DND-41 (cell line): Measurements from ENCODE around the gene TFIP11.

Source experiments
- ATAC-seq: fragments of 200-7000 bp; cut with Tn5 transposase; 3 replicates; pipeline ENCODE4 v1.9.1; 2021; ENCODE audit warnings: low read depth; ENCODE audit not compliant: insufficient read depth
- DNase-seq: peaks from one replicate; pipeline ENCODE4 v3.0.0-alpha.2; 2020
- H2AFZ ChIP-seq: 2 replicates; pipeline ENCODE4 v1.6.0; 2012; ENCODE audit warnings: low read depth, low read length
- H3K27ac ChIP-seq: 2 replicates; pipeline ENCODE4 v1.5.1; 2012; ENCODE audit warnings: low read length, inconsistent platforms
- H3K27me3 ChIP-seq: fragments of 200-600 bp; sonication (generic); 2 replicates; pipeline ENCODE4 v1.6.0; 2012; ENCODE audit warnings: low read length, mild to moderate bottlenecking, inconsistent platforms; ENCODE audit not compliant: insufficient read depth, poor library complexity
- H3K36me3 ChIP-seq: 2 replicates; pipeline ENCODE4 v1.5.1; 2012; ENCODE audit warnings: low read length, inconsistent platforms; ENCODE audit not compliant: insufficient read depth
- H3K4me1 ChIP-seq: 2 replicates; pipeline ENCODE4 v1.5.1; 2012; ENCODE audit warnings: mild to moderate bottlenecking, low read length; ENCODE audit not compliant: insufficient read depth
- H3K4me2 ChIP-seq: 2 replicates; pipeline ENCODE4 v1.6.0; 2012; ENCODE audit warnings: mild to moderate bottlenecking, moderate library complexity, low read length, inconsistent platforms; ENCODE audit not compliant: insufficient read depth
- H3K4me3 ChIP-seq, 2 experiments: fragments of 200-600 bp in 1 of 2; shearing (Covaris generic) in 1 of 2; 2 replicates each; pipeline ENCODE4 v1.5.1; 2012 to 2016; ENCODE audit warnings: inconsistent platforms in 2 of 2, low read length in 2 of 2, mild to moderate bottlenecking in 2 of 2, low read depth in 1 of 2, moderate library complexity in 1 of 2
- H3K79me2 ChIP-seq: 2 replicates; pipeline ENCODE4 v1.6.0; 2012; ENCODE audit warnings: low read length, inconsistent platforms; ENCODE audit not compliant: insufficient read depth
- H3K9ac ChIP-seq: 2 replicates; pipeline ENCODE4 v1.6.0; 2012; ENCODE audit warnings: low read depth, mild to moderate bottlenecking, inconsistent platforms, low read length, moderate library complexity
- H3K9me3 ChIP-seq: 2 replicates; pipeline ENCODE4 v1.5.1; 2012; ENCODE audit warnings: low read length, moderate library complexity, mild to moderate bottlenecking, inconsistent platforms; ENCODE audit not compliant: insufficient read depth, severe bottlenecking
- H4K20me1 ChIP-seq: 2 replicates; pipeline ENCODE4 v1.6.0; 2012; ENCODE audit warnings: low read length; ENCODE audit not compliant: insufficient read depth
- EZH2 ChIP-seq: IDR thresholded peaks from 3 replicates; pipeline ENCODE4 v1.6.1; 2012; ENCODE audit warnings: borderline replicate concordance, low read depth, mild to moderate bottlenecking, moderate library complexity, low read length, inconsistent platforms; ENCODE audit not compliant: severe bottlenecking
- TF ChIP-seq, protein P1 (sequence below): IDR thresholded peaks from 2 replicates; pipeline ENCODE4 v1.5.1; 2012; ENCODE audit warnings: borderline replicate concordance, low read length, moderate library complexity, mild to moderate bottlenecking; ENCODE audit not compliant: poor library complexity, severe bottlenecking; ENCODE audit errors: extremely low read depth

Gene TFIP11

DNA sequence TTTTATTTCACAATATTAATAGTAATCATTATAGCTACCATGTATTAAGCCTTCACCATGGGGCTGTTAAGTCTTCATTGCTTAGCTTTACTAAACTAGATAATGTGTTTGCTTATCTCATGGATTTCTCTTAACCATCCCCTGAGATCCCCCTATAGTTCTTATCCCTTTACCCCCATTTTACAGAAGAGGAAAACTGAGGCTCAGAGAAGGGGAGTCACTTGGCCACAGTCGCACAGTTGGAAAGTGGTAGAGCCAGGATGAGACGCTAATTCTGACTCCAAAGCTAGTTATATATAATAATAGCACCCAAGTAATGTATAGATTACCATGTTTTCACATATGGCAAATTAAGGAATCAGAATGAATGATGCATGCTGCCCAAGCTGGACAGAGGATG is 9.7 kb upstream of the TFIP11 start:
- Histone ChIP-seq H3K4me1 (peaks cover 6% of the 10 kb centered on the region; the same call in 1 of the 2 replicates), H3K27ac (no peak overlapping the region), H3K9me3 (no peaks in the 10 kb centered on the region), H3K9ac (no peak overlapping the region), H2AFZ (no peak overlapping the region), H4K20me1 (no peaks in the 10 kb centered on the region), H3K4me2 (no peak overlapping the region), H3K27me3 (no peaks in the 10 kb centered on the region), H3K36me3 (no peaks in the 10 kb centered on the region; the same call in 1 of the 2 replicates), H3K4me3 (no peak overlapping the region), H3K79me2 (no peaks in the 10 kb centered on the region)
- DNase-seq (no peak), ATAC-seq (no peak)
- TF ChIP-seq EZH2, result no peak
- TF ChIP-seq, protein P1, sequence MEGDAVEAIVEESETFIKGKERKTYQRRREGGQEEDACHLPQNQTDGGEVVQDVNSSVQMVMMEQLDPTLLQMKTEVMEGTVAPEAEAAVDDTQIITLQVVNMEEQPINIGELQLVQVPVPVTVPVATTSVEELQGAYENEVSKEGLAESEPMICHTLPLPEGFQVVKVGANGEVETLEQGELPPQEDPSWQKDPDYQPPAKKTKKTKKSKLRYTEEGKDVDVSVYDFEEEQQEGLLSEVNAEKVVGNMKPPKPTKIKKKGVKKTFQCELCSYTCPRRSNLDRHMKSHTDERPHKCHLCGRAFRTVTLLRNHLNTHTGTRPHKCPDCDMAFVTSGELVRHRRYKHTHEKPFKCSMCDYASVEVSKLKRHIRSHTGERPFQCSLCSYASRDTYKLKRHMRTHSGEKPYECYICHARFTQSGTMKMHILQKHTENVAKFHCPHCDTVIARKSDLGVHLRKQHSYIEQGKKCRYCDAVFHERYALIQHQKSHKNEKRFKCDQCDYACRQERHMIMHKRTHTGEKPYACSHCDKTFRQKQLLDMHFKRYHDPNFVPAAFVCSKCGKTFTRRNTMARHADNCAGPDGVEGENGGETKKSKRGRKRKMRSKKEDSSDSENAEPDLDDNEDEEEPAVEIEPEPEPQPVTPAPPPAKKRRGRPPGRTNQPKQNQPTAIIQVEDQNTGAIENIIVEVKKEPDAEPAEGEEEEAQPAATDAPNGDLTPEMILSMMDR, result no peak

DNA sequence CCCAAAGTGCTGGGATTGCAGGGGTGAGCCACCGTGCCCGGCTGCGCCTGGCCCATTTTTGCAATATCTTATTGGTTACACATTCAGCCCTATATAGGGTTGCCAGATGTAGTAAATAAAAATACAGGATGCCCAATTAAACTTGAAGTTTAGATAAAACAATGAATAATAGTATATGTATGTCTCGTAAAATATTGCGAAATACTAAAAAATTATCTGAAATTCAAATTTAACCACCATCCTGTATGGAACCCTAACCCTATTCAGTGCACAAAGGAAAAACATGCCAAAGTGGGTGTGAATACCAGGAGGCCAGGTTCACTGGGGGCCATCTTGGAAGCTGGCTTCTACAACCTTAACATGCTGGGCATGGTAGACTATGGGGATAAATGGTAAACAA is 5.2 kb upstream of the TFIP11 start:
- no peak for TF ChIP-seq EZH2
- TF ChIP-seq, protein P1, result no peak
- Histone ChIP-seq H3K27me3 (no peaks in the 10 kb centered on the region), H2AFZ (no peak overlapping the region), H3K9me3 (no peaks in the 10 kb centered on the region), H3K36me3 (no peaks in the 10 kb centered on the region), H3K27ac (no peak overlapping the region), H3K9ac (no peak overlapping the region), H4K20me1 (no peaks in the 10 kb centered on the region), H3K79me2 (peaks cover 12% of the 10 kb centered on the region), H3K4me3 (no peak overlapping the region), H3K4me2 (no peak overlapping the region), H3K4me1 (peaks cover 23% of the 10 kb centered on the region)
- DNase-seq (no peak), ATAC-seq (no peak)

DNA sequence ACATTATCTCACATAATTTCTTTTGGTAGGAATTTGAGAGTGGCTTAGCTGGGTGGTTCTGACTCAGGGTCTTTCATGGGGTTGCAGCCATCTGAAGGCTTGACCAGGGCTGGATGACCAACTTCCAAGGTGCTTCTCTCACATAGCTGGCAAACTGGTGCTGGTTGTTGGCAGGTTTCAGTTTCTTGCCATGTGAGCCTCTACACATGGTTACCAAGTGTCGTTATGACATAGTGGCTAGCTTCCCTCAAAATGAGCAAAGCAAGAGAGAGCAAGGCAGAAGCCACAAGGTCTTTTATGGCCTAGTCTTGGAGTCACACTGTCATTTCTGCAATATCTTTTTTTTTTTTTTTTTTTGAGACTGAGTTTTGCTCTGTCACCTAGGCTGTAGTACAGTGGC is 4.2 kb upstream of the TFIP11 start:
- TF ChIP-seq, protein P1, result no peak

DNA sequence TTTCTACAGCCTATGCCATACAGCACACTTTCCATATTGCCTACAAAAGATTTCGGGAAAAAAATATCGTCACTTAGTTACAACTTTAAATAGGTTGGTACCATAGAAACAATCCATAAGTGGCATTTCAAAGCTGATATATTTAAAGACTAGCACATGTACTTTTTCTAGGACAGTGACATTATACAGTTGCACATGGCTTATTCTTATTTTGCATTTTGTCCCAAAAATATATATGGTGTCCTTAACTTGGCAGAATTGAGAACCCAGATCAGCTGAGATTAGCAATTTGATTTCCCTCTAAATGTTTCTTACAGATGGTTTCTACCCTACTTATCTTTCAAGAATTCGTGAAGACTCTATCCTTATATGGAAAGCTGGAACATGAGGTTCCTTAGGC is 3.7 kb upstream of the TFIP11 start:
- no peak for DNase-seq

More for the DNA sequence above, 4.2 kb upstream of the TFIP11 start:
- Histone ChIP-seq H3K9me3 (no peaks in the 10 kb centered on the region), H3K4me2 (no peak overlapping the region), H3K9ac (no peak overlapping the region), H3K36me3 (no peaks in the 10 kb centered on the region; the same call in 1 of the 2 replicates), H2AFZ (no peak overlapping the region), H3K27me3 (no peaks in the 10 kb centered on the region), H3K27ac (no peak overlapping the region), H3K4me1 (peaks cover 25% of the 10 kb centered on the region), H4K20me1 (peaks cover 6% of the 10 kb centered on the region; the same call in 1 of the 2 replicates), H3K4me3 (no peak overlapping the region), H3K79me2 (peaks cover 21% of the 10 kb centered on the region)
- ATAC-seq (no peak), DNase-seq (no peak)

More for the DNA sequence above, 3.7 kb upstream of the TFIP11 start:
- Histone ChIP-seq H3K4me1 (peaks cover 31% of the 10 kb centered on the region), H3K9me3 (no peaks in the 10 kb centered on the region), H3K9ac (no peak overlapping the region), H3K79me2 (peaks cover 27% of the 10 kb centered on the region), H3K27ac (no peak overlapping the region), H2AFZ (no peak overlapping the region), H3K27me3 (no peaks in the 10 kb centered on the region), H3K36me3 (peaks cover under 1% of the 10 kb centered on the region; the same call in 1 of the 2 replicates), H4K20me1 (peaks cover 8% of the 10 kb centered on the region; the same call in 1 of the 2 replicates), H3K4me3 (no peak overlapping the region), H3K4me2 (no peak overlapping the region)
- no peak for TF ChIP-seq EZH2
- TF ChIP-seq, protein P1, result no peak
- ATAC-seq, result no peak
